Measurements from ENCODE around the gene KPNA1.

DNA sequence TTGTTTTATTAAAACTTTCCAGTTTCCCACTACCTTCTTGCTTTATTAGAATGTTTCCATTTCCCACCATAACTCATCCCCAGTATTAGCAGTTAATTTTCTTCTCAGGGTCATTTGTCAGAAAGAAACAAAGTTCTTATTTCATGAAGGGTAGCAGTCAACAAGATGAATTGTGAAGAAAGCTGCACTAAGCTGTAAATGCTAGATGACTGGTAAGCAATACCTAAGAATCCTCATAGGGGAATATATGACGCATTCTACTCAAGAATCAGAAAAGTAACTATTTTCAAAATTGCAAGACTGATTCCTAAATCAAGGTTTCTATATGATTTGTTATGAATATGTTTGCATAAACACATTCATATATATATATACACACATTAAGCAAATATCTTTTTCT is 50.1 kb downstream of the KPNA1 start:
- TF ChIP-seq POLR2A (IDR thresholded peaks at IDR 0.05; ENCODE audit: low read depth, low read length) (no peak), SPI1 (IDR thresholded peaks at IDR 0.05; ENCODE audit: low read depth, low read length) (no peak), POLR2AphosphoS5 (IDR thresholded peaks at IDR 0.05; ENCODE audit: low read depth, low read length) (no peak), TAF1 (IDR thresholded peaks at IDR 0.05; ENCODE audit: low read depth, low read length) (no peak), POU2F2 (IDR thresholded peaks at IDR 0.05; ENCODE audit: low read depth, low read length) (no peak)

Measured in GM12891 (cell line).